Choroid plexus epithelial cell (primary cell): ENCODE measurements around the gene RSPH9.

Experiments
- DNase-seq: peaks from one replicate; pipeline ENCODE4 v3.0.0-alpha.2; 2010; ENCODE audit warnings: low read depth
- H3K4me3 ChIP-seq: 2 replicates; pipeline ENCODE4 v1.5.1; 2011; ENCODE audit warnings: low read depth, mild to moderate bottlenecking, control low read depth, low read length, moderate library complexity
- TF ChIP-seq, protein P1 (sequence below): conservative IDR thresholded peaks from 2 replicates; pipeline ENCODE4 v1.5.1; 2011; ENCODE audit warnings: low read depth, mild to moderate bottlenecking, control low read depth, inconsistent platforms, low read length, moderate library complexity

The RSPH9 gene

DNA sequence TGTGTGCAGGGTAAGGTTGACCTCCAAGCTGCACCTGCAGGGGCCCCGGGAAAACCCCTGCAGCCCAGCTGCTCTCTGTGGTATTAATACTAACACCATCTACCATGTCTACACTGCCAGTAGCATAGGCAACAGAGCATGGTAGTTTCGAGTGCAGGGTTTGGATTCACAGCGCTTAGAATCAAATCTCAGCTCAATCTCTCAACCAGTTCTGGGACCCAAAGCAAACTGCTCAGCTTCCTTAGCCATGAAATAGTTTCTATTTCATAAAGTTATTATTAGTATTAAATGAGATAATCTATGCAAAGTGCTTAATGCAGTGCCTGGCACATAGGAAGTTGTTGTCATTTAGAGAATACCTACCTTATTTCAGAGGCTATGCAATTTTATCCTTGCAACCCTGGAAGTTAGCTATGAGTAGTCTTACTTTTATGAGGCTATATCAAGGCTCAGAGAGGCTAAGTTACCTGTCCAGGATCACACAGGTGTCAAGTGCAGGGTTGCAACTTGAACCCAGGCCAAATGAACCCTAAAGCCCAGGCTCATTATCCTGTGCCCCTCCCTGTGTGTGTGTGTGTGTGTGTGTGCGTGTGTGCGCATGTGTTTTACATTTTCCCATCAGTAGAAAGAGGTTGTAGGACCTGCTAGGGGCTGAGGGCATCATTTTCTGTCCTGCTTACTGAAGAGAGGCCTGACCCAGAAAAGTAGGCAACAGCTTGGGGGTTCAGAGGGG, 70.4 kb downstream of the RSPH9 start:
- TF ChIP-seq, protein P1, sequence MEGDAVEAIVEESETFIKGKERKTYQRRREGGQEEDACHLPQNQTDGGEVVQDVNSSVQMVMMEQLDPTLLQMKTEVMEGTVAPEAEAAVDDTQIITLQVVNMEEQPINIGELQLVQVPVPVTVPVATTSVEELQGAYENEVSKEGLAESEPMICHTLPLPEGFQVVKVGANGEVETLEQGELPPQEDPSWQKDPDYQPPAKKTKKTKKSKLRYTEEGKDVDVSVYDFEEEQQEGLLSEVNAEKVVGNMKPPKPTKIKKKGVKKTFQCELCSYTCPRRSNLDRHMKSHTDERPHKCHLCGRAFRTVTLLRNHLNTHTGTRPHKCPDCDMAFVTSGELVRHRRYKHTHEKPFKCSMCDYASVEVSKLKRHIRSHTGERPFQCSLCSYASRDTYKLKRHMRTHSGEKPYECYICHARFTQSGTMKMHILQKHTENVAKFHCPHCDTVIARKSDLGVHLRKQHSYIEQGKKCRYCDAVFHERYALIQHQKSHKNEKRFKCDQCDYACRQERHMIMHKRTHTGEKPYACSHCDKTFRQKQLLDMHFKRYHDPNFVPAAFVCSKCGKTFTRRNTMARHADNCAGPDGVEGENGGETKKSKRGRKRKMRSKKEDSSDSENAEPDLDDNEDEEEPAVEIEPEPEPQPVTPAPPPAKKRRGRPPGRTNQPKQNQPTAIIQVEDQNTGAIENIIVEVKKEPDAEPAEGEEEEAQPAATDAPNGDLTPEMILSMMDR: no peak

DNA sequence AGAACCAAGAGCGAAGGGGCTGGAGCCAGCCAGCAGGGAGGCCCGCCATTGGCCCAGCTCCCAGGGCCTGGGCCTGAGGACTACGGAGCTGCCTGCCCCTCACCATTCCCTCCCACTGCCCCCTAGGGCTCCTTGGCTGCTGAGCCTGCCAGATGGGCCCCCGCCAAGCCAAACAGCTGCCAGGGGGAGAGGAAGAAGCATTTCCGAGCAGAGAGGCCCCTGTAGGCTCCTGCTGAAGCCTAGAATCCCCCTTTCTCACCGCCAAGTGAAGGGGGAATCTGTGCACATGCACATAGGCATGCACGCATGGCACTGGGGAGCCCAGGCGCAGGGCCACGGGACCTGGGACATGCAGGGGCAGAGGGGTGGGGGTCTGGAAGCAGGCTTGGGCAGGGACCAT, 71.3 kb downstream of the RSPH9 start:
- H3K4me3 ChIP-seq: no peak overlapping the region
- TF ChIP-seq, protein P1: no peak
- peak; percentile 58 for DNase-seq

More for the DNA sequence above, 70.4 kb downstream of the RSPH9 start:
- H3K4me3 ChIP-seq: no peak overlapping the region
- no peak for DNase-seq

DNA sequence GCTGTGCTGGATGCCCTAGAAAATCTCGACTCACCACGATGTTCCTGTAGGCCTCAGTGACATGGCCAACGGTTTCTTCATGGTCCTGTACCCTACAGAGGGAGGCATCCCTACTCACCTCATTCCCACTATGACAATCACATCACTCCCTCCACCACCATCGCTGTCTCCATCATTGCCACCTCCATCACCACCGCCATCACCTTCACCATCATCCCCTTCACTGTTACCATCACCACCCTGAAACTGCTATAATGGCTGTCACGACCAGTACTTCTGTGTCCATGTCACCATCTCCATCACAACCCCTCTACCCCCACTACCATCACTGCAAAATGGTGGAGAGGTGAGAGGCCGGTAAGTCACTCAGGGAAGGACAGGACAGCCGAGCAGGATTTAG, 72.6 kb downstream of the RSPH9 start:
- TF ChIP-seq, protein P1: no peak
- DNase-seq: no peak
- no peak overlapping the region for H3K4me3 ChIP-seq

DNA sequence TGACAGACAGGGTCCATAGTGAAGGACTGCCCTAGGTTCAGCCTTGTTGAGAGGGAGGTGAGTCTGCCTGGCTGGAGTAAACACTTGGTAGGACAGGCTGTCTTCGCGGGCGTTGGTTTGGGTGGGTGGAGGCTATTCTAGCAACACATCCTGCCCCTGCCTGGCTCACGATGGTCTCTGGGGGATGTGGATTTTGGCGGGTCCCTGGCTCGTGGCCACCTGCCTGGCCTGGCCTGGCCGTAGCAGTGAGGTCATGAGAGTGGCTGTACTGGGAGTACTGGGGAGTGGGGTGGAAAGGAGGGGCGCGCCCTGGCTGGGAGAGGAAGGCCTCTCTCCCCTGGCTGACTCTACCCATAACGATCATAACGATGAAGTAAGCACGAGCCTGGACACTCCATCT, 73.0 kb downstream of the RSPH9 start:
- TF ChIP-seq, protein P1: no peak
- no peak for DNase-seq
- H3K4me3 ChIP-seq: no peak overlapping the region

DNA sequence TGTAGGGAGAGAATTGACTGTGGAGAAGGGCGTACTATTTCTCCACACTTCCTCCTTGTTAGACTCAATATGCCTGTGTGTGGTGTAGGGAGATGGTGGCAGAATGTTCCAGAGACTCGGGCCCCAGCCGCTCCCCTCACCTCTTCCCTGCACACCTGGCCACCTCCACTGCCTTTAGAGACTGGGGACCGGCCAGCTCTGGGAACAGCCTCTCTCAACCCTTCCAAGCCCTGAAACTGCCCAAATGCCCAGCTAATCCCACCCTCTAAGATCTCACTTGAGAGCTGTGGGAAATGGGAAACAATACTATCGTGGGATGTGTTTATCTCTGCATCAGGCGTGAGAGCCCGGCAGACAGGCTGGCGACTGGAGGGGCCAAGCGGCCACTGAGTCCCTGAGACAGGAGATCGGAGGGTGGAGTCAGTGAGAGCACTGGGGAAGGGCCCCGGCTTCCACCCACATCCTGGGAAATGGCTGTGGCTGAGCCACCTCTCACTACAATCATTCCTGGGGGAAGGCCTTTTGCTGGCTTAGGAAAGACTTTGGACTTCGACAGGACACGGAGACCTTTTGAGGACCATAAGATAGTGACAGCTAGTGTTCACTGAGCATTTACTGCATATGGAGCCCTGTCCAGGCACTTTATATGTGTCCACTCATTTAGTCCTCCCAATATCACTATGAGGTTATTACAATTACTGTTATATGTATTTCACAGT, 73.7 kb downstream of the RSPH9 start:
- DNase-seq: no peak
- TF ChIP-seq, protein P1: no peak
- H3K4me3 ChIP-seq: no peak overlapping the region

DNA sequence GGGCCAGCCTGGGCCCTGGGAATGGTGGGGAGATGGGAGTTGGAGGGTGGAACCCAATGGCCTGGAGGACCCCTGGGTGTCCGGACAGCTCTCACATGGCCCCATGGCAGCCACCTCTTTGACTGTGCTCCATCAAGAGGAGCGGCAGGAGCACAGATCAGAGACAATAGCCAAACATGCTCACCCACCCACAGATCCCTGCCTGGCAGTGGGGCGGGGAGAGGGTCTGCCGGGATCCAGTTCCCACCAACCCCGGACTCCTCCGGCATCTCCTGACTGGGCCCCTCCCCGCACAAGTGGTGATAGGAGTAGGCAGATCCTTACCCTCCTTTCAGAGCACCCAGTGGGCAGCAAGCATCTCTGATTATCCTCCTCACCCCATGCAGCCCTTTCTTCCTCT, 74.7 kb downstream of the RSPH9 start:
- no peak overlapping the region for H3K4me3 ChIP-seq
- DNase-seq: no peak
- TF ChIP-seq, protein P1: no peak
